Fibroblast of skin of left quadriceps (primary cell): Measurements from ENCODE around the gene PGK1.
"Not testable (repeated sequence)": the region's sequence is repeated elsewhere in the genome, so short reads cannot be mapped to it uniquely, and the experiment has no call there.

Experiments
- DNase-seq, 2 experiments: peaks; one replicate each; pipeline ENCODE4 v3.0.0-alpha.2; 2013; ENCODE audit warnings: low read depth in 2 of 2

Gene PGK1

DNA sequence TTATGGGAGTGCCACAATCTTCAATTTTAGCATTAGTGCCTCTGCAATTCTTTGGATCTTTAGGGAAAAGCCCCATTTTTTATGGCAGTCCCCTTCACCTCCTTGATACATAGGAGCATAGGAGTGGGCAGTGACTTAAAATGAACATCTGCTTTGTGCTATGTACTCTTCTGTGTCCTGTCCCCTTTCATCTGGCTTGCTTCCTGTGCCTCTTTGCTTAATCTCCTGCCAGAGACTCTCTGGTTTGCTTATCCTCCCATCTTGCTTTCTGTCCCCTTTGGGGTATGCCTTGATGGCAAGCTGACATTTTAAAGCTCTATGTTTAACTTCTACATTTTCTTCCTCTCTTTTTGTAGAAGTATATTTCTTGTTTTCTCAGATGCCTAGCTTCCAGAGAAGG lies 12.3 kb downstream of the PGK1 start:
- DNase-seq: no peak

DNA sequence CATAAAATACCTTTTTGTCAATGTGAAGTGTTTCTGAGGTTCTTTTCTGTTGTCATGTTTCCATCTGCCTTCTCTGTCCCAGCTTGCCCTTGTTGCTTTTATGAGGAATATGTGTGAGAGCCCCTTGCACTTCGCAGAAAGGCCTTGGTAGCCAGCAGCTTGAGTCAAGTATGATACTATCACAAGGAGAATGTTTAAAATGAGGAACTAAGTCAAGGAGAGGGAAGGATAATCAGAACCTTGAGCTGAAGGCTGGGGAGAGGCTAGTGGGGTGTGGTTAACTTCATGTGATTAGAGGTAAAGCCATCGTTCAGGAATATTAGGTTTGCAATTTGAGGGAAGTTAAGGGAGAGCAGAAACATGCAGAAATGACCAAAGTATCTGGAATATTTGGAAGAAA lies 12.7 kb downstream of the PGK1 start:
- no peak for DNase-seq

DNA sequence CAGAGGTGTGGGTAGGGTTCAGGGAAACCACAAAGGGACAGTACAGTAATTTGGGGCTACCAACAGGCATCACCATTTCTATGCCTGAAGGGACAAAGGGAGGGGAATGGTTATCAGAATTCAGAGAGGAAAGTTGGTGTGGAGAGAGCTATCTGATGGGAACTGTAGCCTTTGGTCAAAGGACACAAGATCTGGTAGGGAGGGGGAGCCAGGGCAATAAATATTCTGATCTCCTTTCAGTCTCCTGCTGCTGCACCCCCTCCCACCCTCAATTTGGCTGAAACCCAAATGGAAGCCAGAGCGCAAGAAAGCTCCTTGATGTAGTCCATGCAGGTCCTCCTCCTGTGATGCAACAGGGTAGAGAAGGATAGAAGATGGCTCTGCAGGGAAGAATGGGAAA lies 14.6 kb downstream of the PGK1 start:
- DNase-seq: no peak

GRCh38 chrX:78119521-78120227 lies 15.6 kb downstream of the PGK1 start:
- no peak for DNase-seq

DNA sequence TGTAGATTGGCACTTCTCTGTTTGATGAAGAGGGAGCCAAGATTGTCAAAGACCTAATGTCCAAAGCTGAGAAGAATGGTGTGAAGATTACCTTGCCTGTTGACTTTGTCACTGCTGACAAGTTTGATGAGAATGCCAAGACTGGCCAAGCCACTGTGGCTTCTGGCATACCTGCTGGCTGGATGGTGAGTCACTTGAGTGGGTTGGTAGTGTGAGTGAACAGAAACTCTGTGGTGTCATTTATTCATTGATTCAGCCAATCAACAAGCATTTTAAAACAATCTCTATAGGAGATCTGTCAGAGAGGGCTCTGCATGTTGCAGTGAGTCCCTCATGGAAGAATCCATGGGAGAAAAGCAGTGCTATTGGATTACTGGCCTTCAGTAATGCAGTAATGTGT lies 19.1 kb downstream of the PGK1 start:
- no peak for DNase-seq

- no peak for DNase-seq
Measured at GRCh38 chrX:78124307-78124706, 20.3 kb downstream of the PGK1 start.

DNA sequence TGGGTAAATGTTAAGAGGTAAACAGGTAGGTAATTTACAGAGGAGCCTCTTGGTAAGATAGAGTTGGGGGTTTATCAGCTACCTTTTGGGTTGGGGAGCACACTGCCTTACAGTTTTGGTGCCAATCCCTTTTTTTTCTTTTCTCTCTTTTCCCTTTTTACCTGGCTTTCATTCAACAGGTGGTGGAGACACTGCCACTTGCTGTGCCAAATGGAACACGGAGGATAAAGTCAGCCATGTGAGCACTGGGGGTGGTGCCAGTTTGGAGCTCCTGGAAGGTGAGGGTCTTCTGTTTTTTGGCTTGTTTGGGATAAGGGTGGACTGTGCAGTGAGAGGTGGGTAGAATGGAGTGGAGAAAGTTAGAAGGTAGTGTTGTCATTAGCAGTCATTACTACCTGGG lies 21.1 kb downstream of the PGK1 start:
- no peak for DNase-seq

DNA sequence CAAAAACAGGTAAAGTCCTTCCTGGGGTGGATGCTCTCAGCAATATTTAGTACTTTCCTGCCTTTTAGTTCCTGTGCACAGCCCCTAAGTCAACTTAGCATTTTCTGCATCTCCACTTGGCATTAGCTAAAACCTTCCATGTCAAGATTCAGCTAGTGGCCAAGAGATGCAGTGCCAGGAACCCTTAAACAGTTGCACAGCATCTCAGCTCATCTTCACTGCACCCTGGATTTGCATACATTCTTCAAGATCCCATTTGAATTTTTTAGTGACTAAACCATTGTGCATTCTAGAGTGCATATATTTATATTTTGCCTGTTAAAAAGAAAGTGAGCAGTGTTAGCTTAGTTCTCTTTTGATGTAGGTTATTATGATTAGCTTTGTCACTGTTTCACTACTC lies 21.7 kb downstream of the PGK1 start:
- not testable (repeated sequence) for DNase-seq

GRCh38 chrX:78129714-78130113 lies 25.7 kb downstream of the PGK1 start:
- DNase-seq: no peak

DNA sequence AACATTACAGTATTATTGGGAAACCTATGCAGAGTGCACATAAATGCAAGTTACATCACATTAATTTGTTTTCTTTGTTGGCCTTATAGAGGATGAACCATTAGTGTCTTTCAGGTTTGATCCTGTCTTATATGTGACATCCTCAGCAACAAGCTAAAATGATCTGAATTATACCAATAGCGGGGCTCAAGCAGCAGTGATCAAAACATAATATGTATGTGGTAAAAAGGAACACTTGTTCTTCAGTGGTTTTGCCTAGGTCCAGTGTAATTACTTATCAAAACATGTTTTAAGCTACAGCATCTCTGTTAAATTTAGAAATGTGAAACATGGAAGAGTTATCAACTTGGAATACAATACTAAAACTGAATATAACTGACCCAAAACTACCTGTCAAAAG lies 26.3 kb downstream of the PGK1 start:
- no peak for DNase-seq

DNA sequence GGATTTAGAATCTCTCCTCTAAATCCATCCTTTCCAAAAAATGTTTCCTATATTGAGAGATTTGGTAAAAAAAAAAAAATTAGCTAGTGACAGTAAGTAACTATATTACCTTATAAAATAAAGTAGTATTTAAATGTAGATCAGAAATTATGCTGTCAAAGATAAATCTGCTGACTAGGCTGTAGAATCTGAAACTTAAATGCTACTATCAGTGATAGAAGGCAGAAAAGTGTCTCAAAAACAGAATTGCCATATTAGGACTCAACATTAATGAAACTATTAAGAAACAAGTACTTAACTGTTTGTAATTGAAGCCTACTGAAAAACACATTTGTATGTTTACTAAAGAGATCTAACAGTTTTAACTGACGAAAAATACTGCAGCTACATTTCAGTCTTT lies 27.1 kb downstream of the PGK1 start:
- DNase-seq: no peak

DNA sequence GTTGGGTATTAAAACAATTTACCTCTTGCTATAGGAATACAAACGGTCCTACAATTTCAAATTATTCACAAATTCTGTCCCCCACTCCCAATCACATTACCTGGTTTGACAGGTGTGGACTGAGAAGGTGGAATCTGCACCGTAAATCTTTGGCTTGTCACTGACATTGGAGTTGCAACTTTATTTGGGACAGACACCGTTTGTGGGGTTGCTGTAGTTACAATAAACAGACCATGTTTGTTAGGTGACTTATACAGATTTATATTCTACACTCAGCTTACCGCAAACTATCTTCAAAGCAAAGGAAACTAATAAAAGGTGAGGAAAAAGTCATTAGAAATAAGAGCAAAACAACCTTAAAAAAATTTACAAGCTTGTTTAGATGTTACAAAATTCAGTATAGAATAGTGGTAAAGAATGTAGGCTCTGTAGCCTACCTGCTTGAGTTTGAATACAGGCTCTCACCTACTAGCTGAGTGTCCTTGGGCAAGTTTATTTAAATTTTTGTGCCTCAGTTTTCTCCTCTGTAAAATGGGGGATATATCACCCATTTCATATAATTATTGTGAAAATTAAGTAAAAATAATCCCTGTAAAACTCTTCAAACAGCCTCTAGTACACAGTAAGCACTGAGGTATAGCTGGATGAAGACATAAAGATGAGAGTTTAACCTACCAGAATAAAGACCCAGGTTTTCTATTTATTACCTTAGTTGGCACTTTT lies 29.4 kb downstream of the PGK1 start:
- no peak for DNase-seq

DNA sequence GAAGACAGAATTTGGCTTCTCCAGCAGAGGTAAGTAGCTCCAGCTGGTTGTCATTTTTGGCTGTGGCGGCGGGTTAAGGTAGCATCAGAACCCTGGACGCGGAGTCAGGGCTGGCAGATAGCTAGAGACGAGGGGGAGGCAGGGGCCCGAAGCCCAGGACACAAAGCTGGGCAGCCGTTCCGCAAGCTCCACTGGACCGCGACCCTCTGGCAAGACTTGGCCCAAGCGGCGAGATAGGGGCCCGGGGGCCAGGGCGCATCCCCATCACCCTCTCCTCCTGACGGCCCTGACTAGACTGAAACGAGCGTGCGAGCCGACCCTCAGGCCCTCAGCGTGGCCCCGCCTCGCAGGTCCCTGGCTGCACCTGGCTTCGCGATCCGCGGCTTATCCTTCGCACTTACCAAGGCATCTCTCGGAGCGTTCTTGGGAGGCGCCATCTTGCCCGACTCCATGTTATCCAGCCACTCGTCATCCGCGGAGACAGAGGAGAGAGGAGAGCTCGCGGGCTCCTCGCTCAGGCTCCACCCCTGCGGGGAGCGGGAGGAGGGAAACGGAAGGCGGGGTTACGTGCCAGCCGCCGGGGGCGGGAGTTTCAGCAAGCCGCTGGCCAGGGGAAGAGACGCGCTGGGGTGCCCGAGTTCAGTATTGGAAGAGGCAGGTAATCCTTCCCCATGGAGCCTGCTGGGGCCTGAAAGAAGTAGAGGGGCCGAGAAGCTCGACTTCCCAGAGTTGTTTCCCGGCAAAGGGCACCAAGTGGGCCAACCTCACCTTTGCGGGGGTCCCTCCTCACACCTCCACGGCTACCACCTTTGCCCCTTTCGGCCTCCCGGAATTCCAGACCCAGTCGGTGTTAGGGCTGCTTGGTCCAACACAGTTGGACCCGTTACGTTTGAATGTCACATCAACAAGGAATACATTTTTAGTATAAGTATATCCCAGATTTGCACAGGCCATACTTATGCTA lies 35.4 kb downstream of the PGK1 start, which contains the start of gene TAF9B:
Gene TAF9B (minus strand): TSS at position 491 of the 964 bp plus-strand sequence. CDS start 39 bp downstream, at position 452.
- DNase-seq: peak; percentile 55

DNA sequence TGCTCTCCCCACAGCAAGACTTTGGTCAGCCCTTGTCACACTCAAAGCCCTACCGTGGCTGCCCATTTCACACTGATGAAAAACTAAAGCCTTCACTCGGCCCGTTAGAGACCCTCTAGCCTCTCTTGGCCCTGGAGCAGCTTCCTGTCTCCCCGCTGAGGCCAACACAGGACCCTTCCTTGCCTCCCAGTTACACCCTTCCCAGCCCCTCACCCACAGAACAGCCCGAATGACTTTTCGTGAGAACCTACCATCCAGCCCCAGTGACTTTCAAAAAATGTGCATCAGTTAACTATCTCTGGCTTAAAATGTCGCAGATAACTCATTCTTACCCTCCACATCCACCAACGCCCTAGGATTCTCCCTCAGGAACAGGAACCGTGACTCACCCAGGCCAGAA lies 36.2 kb downstream of the PGK1 start:
- no peak for DNase-seq

- DNase-seq: not testable (repeated sequence)
Measured at GRCh38 chrX:78147002-78147540, 43.0 kb downstream of the PGK1 start.

- not testable (repeated sequence) for DNase-seq
Measured at GRCh38 chrX:78157373-78157772, 53.3 kb downstream of the PGK1 start.

DNA sequence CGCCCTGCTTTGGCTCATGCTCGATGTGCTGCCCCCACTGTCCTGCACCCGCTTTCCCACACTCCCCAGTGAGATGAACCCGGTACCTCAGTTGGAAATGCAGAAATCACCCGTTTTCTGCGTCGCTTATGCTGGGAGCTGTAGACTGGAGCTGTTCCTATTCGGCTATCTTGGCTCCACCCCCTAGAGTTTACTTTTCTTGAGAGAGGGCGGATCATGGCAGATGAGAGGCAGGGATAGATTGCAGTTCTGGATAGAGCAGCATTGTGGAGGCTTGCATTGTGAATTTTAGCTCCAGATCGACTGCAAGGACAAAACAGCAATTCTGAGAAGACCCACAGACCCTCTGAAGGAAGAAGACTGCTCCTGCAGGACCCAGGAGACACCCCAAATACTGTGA lies 53.8 kb downstream of the PGK1 start:
- not testable (repeated sequence) for DNase-seq

DNA sequence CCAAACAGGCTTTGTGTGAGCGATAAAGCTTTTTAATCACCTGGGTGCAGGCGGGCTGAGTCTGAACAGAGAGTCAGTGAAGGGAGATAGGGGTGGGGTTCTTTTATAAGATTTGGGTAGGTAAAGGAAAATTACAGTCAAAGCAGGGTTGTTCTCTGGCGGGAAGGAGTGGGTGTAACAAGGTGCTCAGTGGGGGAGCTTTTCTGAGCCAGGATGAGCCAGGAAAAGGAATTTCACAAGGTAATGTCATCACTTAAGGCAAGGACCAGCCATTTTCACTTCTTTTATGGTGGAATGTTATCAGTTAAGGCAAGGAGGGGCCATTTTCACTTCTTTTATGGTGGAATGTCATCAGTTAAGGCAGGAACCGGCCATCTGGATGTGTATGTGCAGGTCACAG lies 56.7 kb downstream of the PGK1 start:
- DNase-seq: not testable (repeated sequence)

- DNase-seq: not testable (repeated sequence)
Measured at GRCh38 chrX:78163175-78163574, 59.1 kb downstream of the PGK1 start.

GRCh38 chrX:78165425-78165824 lies 61.4 kb downstream of the PGK1 start:
- DNase-seq: no peak

DNA sequence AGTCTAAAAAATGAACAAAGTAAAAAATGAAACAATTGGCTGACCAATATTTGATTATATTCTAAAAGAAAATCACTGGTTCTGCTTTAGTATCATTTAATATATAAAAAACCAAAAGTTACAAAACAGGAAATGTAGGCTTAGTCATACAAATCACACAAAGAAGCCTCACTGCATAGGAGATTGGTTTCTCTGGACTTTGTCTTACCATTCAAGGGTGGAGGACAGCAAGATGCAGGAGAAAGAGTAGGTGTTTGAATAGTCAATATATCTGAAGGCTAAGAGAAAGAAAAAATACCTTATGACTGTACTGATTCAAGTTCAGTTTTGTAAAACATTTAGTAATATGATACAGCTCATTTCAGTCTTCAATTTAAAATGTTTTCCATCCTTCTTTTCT lies 64.0 kb downstream of the PGK1 start:
- DNase-seq: no peak
